ENCODE measurements around the gene TNFRSF21.
A peak's percentile ranks its signal among the peaks of the same experiment; 100 is the strongest.

TNFRSF21 gene

GRCh38 chr6:47254051-47254450 lies 55.7 kb downstream of the TNFRSF21 start:
- no peak for DNase-seq

- no peak for DNase-seq
These were observed 56.6 kb downstream of the TNFRSF21 start for GRCh38 chr6:47253136-47253535.

- DNase-seq, result no peak
These were observed 57.1 kb downstream of the TNFRSF21 start for GRCh38 chr6:47252633-47253032.

GRCh38 chr6:47251396-47251795 lies 58.3 kb downstream of the TNFRSF21 start:
- no peak for DNase-seq

GRCh38 chr6:47250302-47250701 lies 59.4 kb downstream of the TNFRSF21 start:
- no peak for DNase-seq

- DNase-seq, result no peak
These were observed 61.3 kb downstream of the TNFRSF21 start for GRCh38 chr6:47248446-47248845.

GRCh38 chr6:47247227-47247797 lies 62.4 kb downstream of the TNFRSF21 start:
- peak in 7 of 58 donors; percentile 10 to 38 (median 20) for DNase-seq

- DNase-seq, result no peak
These were observed 63.2 kb downstream of the TNFRSF21 start for GRCh38 chr6:47246551-47246950.

GRCh38 chr6:47245745-47246371 lies 63.8 kb downstream of the TNFRSF21 start:
- DNase-seq, result no peak

- peak in 48 of 58 donors; percentile 13 to 86 (median 48) for DNase-seq
These were observed 67.0 kb downstream of the TNFRSF21 start for GRCh38 chr6:47242483-47243386.

GRCh38 chr6:47241742-47242482 lies 67.8 kb downstream of the TNFRSF21 start:
- DNase-seq, result no peak

- DNase-seq, result no peak
These were observed 69.3 kb downstream of the TNFRSF21 start for GRCh38 chr6:47240277-47240890.

GRCh38 chr6:47239546-47239945 lies 70.2 kb downstream of the TNFRSF21 start:
- DNase-seq, result peak in 6 of 58 donors; percentile 26 to 55 (median 34)

GRCh38 chr6:47238456-47238995 lies 71.2 kb downstream of the TNFRSF21 start:
- no peak for DNase-seq

GRCh38 chr6:47237196-47237595 lies 72.5 kb downstream of the TNFRSF21 start:
- no peak for DNase-seq

GRCh38 chr6:47235964-47236760 lies 73.5 kb downstream of the TNFRSF21 start:
- DNase-seq, result peak in 4 of 58 donors; percentile 11 to 17 (median 12)

- no peak for DNase-seq
These were observed 74.3 kb downstream of the TNFRSF21 start for GRCh38 chr6:47235421-47235820.

GRCh38 chr6:47234266-47234933 lies 75.3 kb downstream of the TNFRSF21 start:
- DNase-seq, result no peak

- no peak for DNase-seq
These were observed 78.6 kb downstream of the TNFRSF21 start for GRCh38 chr6:47231151-47231550.
